GM12878 (cell line): ENCODE measurements around the gene INKA1. TPM values are rescaled to one million over a fixed set of nuclear protein-coding genes. Genes with fewer than 3 reads are reported as not detected.

Source experiments
- CBFB ChIP-seq: IDR thresholded peaks from 2 replicates; pipeline ENCODE4 v1.6.1; 2016; ENCODE audit warnings: antibody characterized with exemption, low read depth
- CEBPZ ChIP-seq: fragments of 150-350 bp; IDR thresholded peaks from 2 replicates; pipeline ENCODE4 v1.6.1; 2016; ENCODE audit warnings: low read depth, low read length
- ELK1 ChIP-seq: IDR thresholded peaks from 2 replicates; pipeline ENCODE4 v1.6.1; 2012; ENCODE audit warnings: low read depth, low read length, improper control_type of control experiment
- FOXK2 ChIP-seq: fragments of 450-650 bp; IDR thresholded peaks from 2 replicates; pipeline ENCODE4 v1.6.1; 2017; ENCODE audit warnings: mild to moderate bottlenecking, moderate library complexity
- GABPA ChIP-seq: IDR thresholded peaks from 2 replicates; pipeline ENCODE4 v1.6.1; 2014; ENCODE audit warnings: antibody characterized with exemption, low read depth, mild to moderate bottlenecking, inconsistent platforms
- IKZF2 ChIP-seq, 2 experiments: fragments of 450-650 bp; IDR thresholded peaks; 2 replicates each; pipeline ENCODE4 v1.6.1; 2017; ENCODE audit warnings: mild to moderate bottlenecking in 2 of 2, moderate library complexity in 2 of 2
- NBN ChIP-seq: fragments of 450-650 bp; IDR thresholded peaks from 2 replicates; pipeline ENCODE4 v1.6.1; 2016
- NFYB ChIP-seq: IDR thresholded peaks from 2 replicates; pipeline ENCODE4 v1.6.1; 2011; ENCODE audit warnings: low read depth, mild to moderate bottlenecking, low read length, improper control_type of control experiment, moderate library complexity; ENCODE audit not compliant: insufficient read depth
- SMAD5 ChIP-seq: IDR thresholded peaks from 2 replicates; pipeline ENCODE4 v1.6.1; 2016; ENCODE audit warnings: antibody characterized with exemption, low read depth
- SMARCA5 ChIP-seq: fragments of 450-650 bp; IDR thresholded peaks from 2 replicates; pipeline ENCODE4 v1.6.1; 2017; ENCODE audit warnings: mild to moderate bottlenecking
- TCF12 ChIP-seq: IDR thresholded peaks from 2 replicates; pipeline ENCODE4 v1.6.1; 2011; ENCODE audit warnings: low read depth, mild to moderate bottlenecking, low read length
- polyA plus RNA-seq, 11 experiments: library from polyadenylated mRNA; depleted of rRNA in 4 of 11; unstranded in 6 of 11; stranded (reverse) in 5 of 11; fragments of >200 nt; fragmentation: Nextera tagmentation in 4 of 11; fragmentation: Illumina TruSeq in 1 of 11; extraction: Ambion mirVana in 4 of 11; extraction: Trizol in 1 of 11; gene quantifications; 1 replicate in 1 of 11; 2 replicates in 10 of 11; pipeline versions ENCODE4 v1.2.1 to v1.2.3, GENCODE V29; 2011 to 2016; ENCODE audit warnings: inconsistent platforms in 2 of 11, missing spikeins in 2 of 11, low read depth in 1 of 11
- total RNA-seq, 4 experiments: library from RNA; depleted of rRNA in 3 of 4; stranded (reverse); fragments of >200 nt in 3 of 4; fragmentation: Illumina TruSeq in 1 of 4; extraction: Trizol in 1 of 4; gene quantifications; 2 replicates each; pipeline versions ENCODE4 v1.2.1 to v1.2.3, GENCODE V29; 2013 to 2021
- TF ChIP-seq, protein P1 (sequence below): fragments of 450-650 bp; formaldehyde crosslinking; IDR thresholded peaks from 2 replicates; pipeline ENCODE4 v1.4.0; 2022; ENCODE audit warnings: mild to moderate bottlenecking, moderate library complexity
- TF ChIP-seq, protein P2 (sequence below), 3 experiments: IDR thresholded peaks in 2 of 3; conservative IDR thresholded peaks in 1 of 3; 2 replicates each; pipeline ENCODE4 v1.5.1; 2011; ENCODE audit warnings: low read depth in 3 of 3, low read length in 3 of 3, mild to moderate bottlenecking in 3 of 3, control low read depth in 2 of 3, moderate library complexity in 2 of 3, inconsistent platforms in 1 of 3, mixed read lengths in 1 of 3; ENCODE audit not compliant: control insufficient read depth in 2 of 3, insufficient read depth in 1 of 3; ENCODE audit errors: extremely low read depth in 1 of 3
- TF ChIP-seq, protein P3 (sequence below): fragments of 450-650 bp; IDR thresholded peaks from 2 replicates; pipeline ENCODE4 v1.6.1; 2017; ENCODE audit warnings: borderline replicate concordance

The INKA1 gene
- total and polyA plus RNA-seq, 10 of the 15 experiments (the other 5 are each of a cell fraction or from before 2014, with no cell fraction given) = 0.32 to 10.5 (median 4.9) TPM

DNA sequence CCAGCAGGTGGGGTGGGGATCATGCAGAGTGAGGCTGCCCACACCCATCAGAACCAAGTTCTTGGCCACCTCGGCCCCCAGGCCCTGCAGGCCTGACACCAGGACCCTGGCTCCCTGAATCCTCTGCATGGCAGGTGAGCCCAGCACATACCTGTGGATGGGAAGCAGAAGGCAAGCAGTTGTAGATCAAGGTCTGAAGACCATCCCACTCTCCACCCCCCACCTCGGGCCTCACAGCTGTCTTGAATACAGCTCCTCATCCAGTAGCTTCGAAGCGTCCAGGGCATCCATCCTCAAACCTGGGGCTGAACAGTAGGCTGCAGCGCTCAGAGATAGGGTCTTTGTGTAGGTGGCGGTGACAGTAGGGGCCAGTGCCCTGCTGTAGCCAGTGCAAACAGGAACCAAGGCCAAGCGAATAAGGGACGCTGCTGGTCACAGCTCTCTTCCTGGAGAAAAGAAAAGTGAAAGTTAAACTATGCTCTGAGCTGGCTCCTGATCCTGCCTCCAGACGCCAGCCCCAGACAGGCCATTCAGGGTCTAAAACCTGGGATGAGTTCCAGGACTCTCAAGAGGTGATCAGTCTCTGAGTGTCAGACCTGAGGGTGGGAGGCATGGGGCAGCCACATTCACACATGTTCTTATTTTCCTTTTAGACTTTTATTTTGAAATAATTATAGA, 10.6 kb downstream of the INKA1 start, which contains the start of gene UBA7 (continued):
- TF ChIP-seq CEBPZ (no peak), TCF12 (no peak), SMARCA5 (no peak), GABPA (no peak), IKZF2 (IDR thresholded peaks at IDR 0.05) (peak; percentile 42 to 43; a peak in 2 of 4 replicates), FOXK2 (no peak), NBN (0 out of 2 replicates have a peak, but pooled peaks have one; percentile 22), SMAD5 (no peak), ELK1 (0 out of 2 replicates have a peak, but pooled peaks have one; percentile 9), CBFB (no peak), NFYB (no peak)
- TF ChIP-seq, protein P1, sequence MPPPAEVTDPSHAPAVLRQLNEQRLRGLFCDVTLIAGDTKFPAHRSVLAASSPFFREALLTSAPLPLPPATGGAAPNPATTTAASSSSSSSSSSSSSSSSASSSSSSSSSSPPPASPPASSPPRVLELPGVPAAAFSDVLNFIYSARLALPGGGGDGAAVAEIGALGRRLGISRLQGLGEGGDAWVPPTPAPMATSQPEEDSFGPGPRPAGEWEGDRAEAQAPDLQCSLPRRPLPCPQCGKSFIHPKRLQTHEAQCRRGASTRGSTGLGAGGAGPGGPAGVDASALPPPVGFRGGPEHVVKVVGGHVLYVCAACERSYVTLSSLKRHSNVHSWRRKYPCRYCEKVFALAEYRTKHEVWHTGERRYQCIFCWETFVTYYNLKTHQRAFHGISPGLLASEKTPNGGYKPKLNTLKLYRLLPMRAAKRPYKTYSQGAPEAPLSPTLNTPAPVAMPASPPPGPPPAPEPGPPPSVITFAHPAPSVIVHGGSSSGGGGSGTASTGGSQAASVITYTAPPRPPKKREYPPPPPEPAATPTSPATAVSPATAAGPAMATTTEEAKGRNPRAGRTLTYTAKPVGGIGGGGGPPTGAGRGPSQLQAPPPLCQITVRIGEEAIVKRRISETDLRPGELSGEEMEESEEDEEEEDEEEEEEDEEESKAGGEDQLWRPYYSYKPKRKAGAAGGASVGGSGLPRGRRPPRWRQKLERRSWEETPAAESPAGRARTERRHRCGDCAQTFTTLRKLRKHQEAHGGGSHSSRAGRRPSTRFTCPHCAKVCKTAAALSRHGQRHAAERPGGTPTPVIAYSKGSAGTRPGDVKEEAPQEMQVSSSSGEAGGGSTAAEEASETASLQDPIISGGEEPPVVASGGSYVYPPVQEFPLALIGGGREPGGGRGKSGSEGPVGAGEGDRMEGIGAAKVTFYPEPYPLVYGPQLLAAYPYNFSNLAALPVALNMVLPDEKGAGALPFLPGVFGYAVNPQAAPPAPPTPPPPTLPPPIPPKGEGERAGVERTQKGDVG = no peak
- TF ChIP-seq, protein P2, sequence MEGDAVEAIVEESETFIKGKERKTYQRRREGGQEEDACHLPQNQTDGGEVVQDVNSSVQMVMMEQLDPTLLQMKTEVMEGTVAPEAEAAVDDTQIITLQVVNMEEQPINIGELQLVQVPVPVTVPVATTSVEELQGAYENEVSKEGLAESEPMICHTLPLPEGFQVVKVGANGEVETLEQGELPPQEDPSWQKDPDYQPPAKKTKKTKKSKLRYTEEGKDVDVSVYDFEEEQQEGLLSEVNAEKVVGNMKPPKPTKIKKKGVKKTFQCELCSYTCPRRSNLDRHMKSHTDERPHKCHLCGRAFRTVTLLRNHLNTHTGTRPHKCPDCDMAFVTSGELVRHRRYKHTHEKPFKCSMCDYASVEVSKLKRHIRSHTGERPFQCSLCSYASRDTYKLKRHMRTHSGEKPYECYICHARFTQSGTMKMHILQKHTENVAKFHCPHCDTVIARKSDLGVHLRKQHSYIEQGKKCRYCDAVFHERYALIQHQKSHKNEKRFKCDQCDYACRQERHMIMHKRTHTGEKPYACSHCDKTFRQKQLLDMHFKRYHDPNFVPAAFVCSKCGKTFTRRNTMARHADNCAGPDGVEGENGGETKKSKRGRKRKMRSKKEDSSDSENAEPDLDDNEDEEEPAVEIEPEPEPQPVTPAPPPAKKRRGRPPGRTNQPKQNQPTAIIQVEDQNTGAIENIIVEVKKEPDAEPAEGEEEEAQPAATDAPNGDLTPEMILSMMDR (IDR thresholded peaks at IDR 0.05 in 2 of 3, conservative IDR thresholded peaks at IDR 0.05 in 1 of 3; ENCODE audit: control insufficient read depth in 2 of 3, extremely low read depth in 1 of 3, insufficient read depth in 1 of 3, low read depth in 3 of 3, low read length in 3 of 3) = no peak
- TF ChIP-seq, protein P3, sequence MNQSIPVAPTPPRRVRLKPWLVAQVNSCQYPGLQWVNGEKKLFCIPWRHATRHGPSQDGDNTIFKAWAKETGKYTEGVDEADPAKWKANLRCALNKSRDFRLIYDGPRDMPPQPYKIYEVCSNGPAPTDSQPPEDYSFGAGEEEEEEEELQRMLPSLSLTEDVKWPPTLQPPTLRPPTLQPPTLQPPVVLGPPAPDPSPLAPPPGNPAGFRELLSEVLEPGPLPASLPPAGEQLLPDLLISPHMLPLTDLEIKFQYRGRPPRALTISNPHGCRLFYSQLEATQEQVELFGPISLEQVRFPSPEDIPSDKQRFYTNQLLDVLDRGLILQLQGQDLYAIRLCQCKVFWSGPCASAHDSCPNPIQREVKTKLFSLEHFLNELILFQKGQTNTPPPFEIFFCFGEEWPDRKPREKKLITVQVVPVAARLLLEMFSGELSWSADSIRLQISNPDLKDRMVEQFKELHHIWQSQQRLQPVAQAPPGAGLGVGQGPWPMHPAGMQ = no peak
